T-helper 1 cell treated with Interleukin-12 subunit alpha and Interleukin-12 subunit beta and Interleukin-4 antibody, amounts not matched to agents 30 ng/mL and 1 ng/mL, for 36 hours (primary cell): ENCODE data around the gene SLC5A12. TPM values are rescaled to one million over a fixed set of nuclear protein-coding genes. Genes with fewer than 3 reads are reported as not detected.

ENCODE experiments used
- intact Hi-C: fragments of 100-400 bp; cut with micrococcal nuclease; formaldehyde crosslinking; loops from one replicate; pipeline ENCODE4 v1.15.1; 2024
- total RNA-seq: library from RNA; stranded (reverse); gene quantifications from 2 replicates; pipeline ENCODE4 v1.2.3, GENCODE V29; 2022

SLC5A12 gene, protein sequence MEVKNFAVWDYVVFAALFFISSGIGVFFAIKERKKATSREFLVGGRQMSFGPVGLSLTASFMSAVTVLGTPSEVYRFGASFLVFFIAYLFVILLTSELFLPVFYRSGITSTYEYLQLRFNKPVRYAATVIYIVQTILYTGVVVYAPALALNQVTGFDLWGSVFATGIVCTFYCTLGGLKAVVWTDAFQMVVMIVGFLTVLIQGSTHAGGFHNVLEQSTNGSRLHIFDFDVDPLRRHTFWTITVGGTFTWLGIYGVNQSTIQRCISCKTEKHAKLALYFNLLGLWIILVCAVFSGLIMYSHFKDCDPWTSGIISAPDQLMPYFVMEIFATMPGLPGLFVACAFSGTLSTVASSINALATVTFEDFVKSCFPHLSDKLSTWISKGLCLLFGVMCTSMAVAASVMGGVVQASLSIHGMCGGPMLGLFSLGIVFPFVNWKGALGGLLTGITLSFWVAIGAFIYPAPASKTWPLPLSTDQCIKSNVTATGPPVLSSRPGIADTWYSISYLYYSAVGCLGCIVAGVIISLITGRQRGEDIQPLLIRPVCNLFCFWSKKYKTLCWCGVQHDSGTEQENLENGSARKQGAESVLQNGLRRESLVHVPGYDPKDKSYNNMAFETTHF
- total RNA-seq = not detected in 2 replicates

DNA sequence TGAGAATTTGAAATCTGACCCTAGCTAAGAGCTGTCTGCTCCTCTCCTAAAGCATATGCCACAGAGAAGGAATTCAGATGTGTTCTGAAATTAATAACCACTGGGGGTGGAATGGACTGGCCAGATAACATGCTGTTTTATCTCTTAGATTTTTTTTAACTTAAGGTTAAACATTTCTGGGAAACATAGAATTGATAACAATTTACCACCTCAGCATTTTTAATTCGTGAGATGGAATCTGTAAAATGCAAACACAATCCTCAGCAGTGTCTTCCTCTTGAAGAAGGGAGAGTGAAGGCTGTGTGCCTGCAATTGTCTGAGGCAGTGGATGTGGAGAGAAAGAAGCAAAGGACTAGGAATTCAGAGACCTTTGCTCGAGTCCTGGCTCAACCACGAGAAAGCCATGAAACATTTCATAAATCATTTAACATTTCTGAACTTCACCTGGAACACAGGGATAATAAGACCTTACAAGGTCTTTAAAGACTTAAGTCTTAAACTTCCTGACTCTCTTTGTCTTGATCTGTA, at the start of gene SLC5A12:
SLC5A12 (minus strand) TSS at position 113 of the 528 bp plus-strand sequence. CDS start 346 bp downstream, outside the sequence.
- intact Hi-C loops = no loop called here

DNA sequence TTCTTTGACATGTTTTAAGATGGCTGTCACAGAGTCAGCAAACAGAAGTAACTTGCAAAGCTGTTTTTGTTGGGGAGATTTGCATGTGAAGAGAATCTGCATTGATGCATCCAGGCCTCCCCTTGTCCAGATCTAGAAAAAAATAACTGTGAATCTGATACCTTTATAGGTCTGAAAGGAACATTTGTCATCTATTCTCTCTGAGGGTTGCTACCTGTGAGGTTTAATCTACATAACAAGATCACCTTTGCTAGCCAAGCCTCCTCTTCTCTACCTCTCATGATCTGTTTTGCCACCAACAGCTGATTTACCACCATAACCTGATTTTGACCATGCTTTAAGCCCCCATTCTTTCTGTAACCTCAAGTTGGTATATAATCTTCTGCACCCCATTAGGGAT, 47.2 kb upstream of the SLC5A12 start:
- intact Hi-C loops = no loop called here

DNA sequence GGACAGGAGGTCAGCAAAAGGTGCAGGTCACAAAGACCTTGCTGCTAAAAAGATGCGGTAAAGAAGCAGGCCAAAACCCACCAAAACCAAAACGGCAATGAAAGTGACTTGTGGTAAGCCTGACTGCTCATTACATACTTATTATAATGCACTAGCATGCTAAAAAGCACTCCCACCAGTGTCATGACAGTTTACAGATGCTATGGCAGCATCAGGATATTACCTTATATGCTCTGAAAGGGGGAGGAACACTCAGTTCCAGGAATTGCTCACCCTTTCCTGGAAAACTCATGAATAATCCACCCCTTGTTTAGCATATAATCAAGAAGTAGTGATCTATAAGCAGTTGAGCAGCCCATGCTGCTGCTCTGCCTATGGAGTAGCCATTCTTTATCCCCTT, 45.2 kb upstream of the SLC5A12 start:
- intact Hi-C loops = no loop called here

DNA sequence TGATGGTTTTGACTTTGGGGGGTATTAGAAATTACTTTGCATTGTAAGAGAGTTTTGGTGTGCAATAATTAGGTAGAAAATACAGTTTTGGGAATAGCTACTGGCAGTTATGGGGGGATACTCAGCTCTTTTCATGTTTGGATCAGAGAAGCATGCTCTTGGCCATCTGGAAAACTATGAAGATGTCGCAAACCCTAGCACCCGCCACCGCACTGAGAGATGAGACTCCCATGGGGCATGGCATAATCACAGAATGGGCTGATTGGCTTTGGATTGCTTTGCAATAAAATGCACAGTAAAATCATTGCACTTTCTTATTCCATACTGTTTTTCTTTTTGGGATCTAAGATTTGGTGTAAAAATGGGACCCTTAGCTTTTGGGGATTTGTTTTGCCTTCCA, 43.5 kb upstream of the SLC5A12 start:
- intact Hi-C loops = no loop called here

DNA sequence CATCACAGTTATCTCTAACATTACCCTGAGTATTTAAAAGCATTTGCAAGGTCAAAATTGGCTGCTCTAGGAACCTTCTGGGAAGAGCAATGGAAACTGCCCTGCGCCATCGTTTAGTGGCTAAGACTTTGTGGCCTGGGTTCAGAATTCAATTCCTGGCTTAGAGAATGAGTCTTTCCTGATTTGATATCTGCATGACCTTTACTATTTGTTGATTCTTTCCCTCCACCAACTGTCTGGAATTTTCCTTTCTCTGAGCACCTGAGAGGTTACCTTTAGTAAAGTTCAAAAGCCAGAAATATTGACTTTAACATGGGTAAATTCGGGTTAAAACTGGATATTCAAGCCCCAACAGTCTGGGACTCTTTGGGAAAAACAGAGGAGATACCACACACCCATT, 43.0 kb upstream of the SLC5A12 start:
- intact Hi-C loops = no loop called here

DNA sequence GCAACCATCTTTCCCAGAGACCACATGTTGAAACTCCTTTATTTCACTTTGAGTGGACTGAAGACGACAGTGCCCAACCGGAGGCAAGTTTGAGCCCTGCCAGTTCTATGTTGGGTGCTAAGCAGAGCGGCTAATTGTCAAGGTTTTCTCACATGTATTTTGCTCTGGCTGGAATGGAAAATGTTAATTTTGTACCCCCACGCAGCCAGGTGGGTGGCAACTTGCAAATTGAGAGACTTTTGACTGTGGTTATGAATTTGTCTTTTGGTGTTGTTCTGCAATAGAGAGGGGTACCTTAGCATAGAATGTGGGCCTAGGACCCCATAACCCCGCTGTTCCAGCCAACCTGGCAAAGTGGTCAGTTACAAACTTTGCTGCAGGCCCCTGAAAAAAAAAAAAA, 42.5 kb upstream of the SLC5A12 start:
- intact Hi-C loops = no loop called here

DNA sequence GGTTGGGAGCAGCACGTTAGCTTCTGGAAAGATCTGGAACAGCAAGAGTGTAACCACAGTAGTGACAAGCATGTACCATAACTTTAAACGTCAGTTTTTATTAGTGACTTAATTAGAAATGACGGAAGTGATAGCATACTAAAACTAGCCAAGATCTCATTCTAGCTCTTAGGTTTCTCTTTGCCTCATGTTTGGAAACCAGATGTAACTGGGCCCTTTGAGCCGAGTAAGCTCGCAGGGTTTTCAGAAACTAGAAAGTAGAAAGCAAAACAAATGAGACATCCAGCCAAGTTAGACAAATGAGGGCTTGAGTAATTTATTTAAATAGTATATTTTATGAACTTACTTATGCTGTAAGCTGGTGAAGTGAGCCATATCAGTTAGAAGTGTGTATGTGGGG, 40.2 kb upstream of the SLC5A12 start:
- intact Hi-C loops = no loop called here

DNA sequence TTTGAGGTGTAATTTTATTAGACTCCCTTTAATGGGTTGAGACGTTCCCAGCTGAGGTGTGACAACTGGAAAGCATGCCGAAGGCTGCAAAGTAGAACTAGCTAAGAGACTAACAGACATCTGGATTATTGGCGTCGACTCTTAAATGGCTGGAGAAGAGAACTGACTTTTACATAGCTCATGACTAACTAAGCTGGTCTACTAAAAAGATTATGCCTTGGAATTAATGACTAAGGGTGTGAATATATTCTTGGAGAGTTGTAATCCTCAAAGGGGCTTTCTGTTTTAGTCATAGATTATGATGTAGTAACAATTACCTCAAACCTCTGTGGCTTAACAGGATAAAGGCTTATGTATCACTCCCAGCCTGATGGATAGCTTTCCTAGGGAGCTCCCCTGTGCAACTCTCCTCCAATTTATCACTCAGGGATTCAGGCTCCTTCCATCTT, 39.5 kb upstream of the SLC5A12 start:
- intact Hi-C loops = no loop called here

DNA sequence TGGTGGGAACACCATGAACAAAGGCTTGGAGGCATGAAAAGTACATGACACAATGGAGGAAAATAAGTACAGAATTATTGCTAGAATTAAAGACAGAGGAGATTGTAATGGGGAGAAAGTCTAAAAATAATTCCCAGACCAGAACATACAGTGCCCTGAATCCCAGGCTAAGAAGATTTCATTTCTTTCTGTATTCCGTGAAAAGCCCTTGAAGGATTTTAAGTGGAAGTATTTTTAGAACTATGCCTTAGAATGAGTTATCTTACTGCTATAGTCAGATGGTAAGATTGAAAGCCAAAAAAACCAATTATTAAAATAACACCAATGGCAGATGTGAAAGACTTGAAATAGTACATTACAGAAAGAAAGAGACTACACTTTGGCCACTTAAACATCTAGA, 36.1 kb upstream of the SLC5A12 start:
- intact Hi-C loops = no loop called here

DNA sequence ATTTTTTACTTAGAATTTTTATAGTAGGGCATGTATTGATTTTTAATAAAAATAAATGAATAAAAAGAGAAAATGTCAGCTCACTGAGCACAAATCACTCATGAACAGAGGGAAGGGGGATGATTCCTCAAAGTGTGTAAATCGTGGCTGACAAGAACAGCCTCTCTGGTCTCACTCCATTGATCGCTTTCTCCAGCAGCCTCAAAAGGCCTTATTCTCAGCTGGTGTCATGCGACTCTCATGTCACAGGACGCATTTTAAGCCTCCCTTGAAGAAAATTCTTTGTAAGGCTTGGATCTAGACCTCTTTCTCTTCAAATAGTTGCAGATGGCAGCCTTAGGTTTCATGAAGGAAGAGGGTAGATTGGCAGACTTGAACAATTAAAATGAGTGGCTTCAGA, 33.9 kb upstream of the SLC5A12 start:
- intact Hi-C loops = no loop called here

DNA sequence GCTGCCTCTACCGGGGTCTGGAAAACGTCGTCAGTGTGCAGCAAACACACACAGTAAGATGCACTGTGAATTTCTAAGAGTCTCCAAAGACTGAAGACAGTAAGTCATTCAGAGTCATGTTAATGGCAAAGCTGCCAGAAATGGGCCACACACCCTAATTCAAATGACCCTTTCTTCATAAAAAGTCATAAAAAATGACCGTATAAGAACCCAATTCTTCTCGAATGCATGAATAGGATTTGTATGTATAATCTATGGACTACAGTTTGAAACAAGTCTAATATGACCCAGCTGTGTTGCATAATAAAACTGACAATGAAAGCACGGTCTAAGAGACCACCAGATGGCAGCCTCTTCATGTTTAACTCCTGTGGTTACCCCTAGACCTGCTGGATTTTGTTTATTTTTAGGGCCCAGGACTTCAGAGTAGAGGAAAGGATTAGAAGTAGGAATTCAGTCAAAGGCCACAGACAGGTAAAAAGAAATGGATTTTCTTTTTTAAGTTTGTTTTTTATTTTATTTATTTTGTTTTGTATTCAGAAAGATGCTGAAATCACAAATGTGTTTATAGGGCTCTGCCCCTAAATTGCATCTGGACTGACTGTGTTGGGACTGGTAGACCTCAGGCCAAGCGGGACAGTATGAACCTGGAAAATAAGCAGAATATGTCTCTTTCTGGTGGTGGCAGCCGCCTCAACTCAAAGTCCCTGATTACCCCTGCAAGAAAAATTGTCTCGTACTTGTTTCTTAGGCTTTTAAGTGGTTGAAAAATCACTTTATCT, 32.1 kb upstream of the SLC5A12 start:
- intact Hi-C loops = loop anchor here (1.0 kb wide), 1 partner anchor 732 kb away; no protein-coding TSS in a partner anchor

DNA sequence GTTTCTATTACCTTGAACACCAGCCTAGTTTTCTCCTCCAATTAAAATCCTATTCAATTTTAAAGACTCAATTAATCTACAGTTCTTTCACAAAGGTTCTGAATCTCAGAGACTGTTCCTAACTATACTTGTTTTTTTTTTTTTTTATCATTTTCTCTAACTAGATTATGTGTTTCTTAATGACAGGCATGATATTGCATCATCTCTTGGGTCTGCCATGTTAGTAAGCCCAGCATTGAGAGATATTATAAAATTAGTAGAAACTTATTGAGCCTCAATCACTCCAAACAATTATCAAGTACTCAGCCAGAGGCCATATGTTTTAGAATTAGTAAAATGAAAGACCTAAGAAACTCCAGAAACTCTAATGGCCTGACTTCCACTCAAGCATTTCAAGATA, 28.1 kb upstream of the SLC5A12 start:
- intact Hi-C loops = no loop called here

DNA sequence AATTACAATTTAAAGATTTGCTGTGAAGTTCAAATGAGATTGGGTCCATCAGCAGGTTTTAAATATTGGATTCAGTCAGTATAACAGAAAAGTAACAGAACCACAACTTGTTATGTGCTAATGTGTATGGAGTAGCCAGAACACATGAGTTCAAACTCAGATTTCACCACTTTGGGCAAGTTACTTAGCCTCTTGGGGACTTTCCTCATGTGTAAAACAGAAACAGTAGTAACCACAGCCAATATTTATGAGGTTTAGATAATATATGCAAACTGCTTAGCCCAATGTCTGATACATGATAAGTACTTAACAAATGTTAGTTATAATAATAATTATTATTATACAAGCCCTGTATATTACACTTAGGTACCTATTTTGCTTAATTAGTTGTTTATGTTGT, 21.8 kb upstream of the SLC5A12 start:
- intact Hi-C loops = no loop called here

DNA sequence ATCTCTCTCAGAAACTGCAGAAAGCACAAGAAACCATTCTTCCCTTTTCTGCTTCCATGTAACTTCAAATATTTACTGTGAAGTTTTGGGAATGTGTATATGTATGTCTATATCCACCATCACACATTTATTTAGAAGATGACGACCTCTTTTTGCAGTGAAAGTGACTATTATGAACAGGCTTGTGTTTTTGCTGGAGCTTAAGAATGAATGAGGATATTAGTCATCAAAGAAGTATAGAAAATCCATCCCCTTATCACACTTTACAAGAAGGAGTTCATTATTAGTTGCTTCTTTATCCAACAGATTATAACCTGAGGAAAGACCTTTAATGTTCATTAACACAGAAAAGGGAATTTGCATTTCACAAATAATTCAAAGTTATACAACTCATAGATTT, 21.1 kb upstream of the SLC5A12 start:
- intact Hi-C loops = no loop called here

DNA sequence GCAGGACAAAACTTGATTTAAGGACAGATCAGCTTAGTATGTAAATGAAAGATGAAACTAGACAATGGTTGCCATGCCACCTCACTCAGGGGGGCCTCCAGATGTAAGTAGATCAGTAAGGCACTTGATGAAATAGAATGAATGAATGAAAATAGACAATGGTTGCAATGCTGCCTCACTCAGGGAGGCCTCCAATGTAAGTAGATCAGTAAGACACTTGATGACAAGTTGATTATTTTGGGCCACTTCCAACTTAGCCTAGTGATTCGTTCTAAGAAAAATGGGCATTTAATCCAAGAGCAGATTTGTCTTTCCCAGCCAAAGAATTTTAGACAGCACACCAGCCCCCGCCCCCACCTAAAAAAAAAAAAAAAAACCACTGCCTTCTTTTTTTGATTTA, 19.2 kb upstream of the SLC5A12 start:
- intact Hi-C loops = no loop called here

DNA sequence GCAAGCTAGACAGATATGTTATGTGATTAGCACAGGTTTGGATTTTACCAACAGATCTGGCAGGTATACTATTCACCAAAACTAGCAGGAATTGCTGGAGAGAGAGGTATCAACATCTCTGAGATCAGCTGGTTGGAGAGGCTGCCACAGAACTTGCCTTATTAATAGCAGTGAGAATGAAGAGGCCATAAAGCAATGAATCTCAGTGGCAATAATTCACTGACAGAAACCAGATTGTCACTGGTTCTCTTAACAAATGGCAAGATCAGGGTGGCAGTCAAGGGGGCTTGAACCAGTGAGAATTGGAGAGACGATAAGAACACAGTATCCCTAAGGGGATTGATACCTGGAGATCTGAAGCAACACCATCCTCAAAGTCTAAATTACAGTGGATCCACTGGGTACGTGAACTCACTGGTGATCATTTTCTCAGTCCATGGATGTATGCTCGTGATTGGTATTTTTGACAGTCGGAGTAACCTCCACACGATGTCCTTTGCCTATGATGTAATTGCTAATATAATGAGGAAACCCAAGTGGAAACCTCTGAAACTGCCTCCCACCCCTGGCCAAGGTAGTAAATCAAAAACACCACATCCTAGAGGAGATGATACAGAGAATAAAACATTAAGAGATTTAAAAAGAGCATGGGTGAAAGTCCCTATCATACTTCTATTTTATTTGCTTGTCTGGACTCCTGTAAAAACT, 17.7 kb upstream of the SLC5A12 start:
- intact Hi-C loops = no loop called here

DNA sequence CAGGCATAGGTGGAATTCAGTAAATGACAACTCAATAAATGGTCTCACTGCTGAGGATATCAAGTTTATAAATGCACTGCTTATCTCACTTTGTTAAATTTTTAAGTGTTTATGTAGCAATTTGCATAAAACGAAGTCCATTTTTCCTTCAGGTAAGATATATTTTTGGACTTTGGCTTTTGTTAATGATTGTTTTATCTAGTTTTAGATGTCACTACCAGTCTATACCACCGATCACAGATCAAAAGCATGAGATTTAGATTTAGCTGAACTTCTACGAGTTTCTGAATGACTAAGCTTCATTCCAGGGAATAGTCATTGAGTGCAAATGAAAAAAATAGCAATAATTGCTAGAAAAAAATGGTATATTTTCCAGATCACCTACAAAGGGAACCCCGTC, 12.8 kb upstream of the SLC5A12 start:
- intact Hi-C loops = no loop called here

DNA sequence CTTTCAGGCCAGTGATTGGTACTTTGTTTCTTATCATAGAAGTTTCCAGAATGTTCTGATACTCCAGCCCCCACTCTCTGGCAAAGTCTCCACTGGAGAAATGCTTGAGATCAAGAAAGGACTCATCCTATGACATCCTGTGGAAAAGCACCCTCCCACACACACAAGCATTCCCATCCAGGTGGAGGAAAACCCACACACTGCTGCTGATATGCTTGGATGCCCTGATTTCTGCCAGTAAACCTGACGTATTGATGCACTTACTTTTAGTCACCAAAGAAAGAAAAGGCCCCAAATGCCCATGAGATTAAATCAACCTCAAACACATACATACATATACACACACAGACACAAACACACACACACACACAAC, 9.2 kb upstream of the SLC5A12 start:
- intact Hi-C loops = no loop called here

DNA sequence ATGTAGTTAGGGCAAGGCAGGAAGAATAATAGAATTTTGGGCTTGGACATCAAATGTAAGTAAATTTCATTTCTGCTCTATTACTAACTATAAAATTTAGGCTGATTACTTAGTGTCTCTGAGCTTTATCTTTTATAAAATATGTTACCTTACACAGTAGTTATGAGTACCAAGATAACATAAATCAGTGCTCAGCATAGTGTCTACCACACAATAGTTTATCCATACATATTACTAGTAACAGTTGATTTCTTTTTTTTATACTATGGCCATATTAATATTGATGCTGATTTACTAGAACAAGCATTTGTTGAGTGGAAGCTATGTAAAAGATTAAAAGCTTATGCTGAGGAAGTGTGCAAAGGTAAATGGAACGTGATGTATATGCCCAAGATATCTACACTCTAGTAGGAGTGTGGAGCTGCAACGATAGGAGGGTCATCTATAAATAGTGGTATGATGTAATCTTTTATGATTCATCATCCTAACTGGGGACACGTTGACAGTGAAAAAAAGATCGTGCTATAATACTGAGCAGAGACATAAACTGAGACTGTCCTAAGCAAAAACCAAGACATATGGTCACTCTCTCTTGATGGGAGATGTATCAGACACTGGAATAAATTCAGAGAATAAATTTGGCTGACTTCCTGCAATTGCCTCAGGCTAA, 8.7 kb upstream of the SLC5A12 start:
- intact Hi-C loops = no loop called here

DNA sequence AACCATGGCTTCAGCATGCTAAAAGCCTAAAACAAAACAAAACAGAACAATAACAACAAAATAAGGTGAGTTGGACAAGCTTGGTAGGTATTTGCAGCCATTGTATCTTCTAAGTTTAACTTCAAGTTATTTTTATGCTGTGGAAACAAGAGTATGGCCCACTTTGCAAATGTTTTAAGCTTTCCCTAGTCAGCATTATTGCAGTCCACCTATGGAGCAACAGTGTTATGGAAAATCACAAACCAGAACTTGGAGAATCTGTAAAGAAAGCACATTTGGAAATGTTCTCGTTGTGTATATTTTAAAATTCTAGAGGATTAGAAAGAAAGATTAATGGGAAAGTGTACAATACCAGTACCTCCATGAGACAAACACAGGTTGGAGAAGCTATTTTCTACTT, 7.4 kb upstream of the SLC5A12 start:
- intact Hi-C loops = no loop called here

DNA sequence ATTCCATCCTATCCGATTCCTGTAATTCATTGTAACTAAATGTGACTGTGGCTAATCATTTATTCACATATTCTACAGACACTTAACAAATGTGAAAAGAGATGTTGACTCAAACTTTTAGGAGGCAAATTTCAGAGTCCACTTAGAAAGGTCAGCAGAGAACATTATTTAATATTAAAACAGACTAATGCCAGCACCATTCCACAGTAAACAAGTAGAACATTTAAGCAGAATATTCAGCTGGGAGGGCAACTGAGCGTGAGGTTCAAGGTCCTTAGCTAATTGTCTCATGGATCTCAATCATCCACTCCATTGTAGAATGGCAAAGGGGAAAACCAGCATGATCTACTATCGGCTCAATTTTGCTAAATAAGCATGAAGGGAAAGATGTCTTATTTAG, 5.1 kb upstream of the SLC5A12 start:
- intact Hi-C loops = no loop called here
